Measurements from ENCODE around the gene ZC3H14. TPM values are rescaled to one million over a fixed set of nuclear protein-coding genes. Genes with fewer than 3 reads are reported as not detected.

Gene ZC3H14
- total and polyA plus RNA-seq, 9 of the 15 experiments (the other 6 are each of a cell fraction or from before 2014, with no cell fraction given) = 21.1 to 109 (median 45.3) TPM

GRCh38 chr14:88547386-88547780 is 15.5 kb upstream of the ZC3H14 start:
- Histone ChIP-seq H3K27ac (ENCODE audit: extremely low read depth, low read depth, low read length) (no peak overlapping the region), H3K9ac (ENCODE audit: insufficient read depth in 1 of 2, low read depth in 2 of 2, low read length in 2 of 2) (no peak overlapping the region), H3K9me1 (ENCODE audit: control insufficient read depth, insufficient read depth, low read length) (no peaks in the 10 kb centered on the region), H3K4me1 (replicated peaks in 1 of 2; ENCODE audit: control insufficient read depth in 2 of 2, insufficient read depth in 2 of 2, low read length in 2 of 2) (peaks cover 0 to 12% of the 10 kb centered on the region in 2 experiments; a peak in 3 of 5 replicates), H3K4me3 (no peak overlapping the region), H2AFZ (ENCODE audit: low read depth, low read length) (no peak overlapping the region), H3K79me2 (ENCODE audit: control insufficient read depth, insufficient read depth, low read length) (no peaks in the 10 kb centered on the region), H4K20me1 (replicated peaks; ENCODE audit: control insufficient read depth, insufficient read depth, low read length) (no peaks in the 10 kb centered on the region), H3K27me3 (ENCODE audit: control insufficient read depth in 2 of 2, insufficient read depth in 2 of 2, low read length in 2 of 2) (no peaks in the 10 kb centered on the region), H3K36me3 (ENCODE audit: control insufficient read depth, insufficient read depth, low read length) (no peaks in the 10 kb centered on the region; the same call in 2 of the 3 replicates), H3K4me2 (ENCODE audit: insufficient read depth, low read length) (no peak overlapping the region), H3K9me3 (replicated peaks; ENCODE audit: control insufficient read depth, insufficient read depth, low read depth, low read length) (no peaks in the 10 kb centered on the region)
- FAIRE-seq (no peak), ATAC-seq (no peak), DNase-seq (ENCODE audit: extremely low read depth in 1 of 4, low spot score in 3 of 4) (no peak)
- CTCF ChIA-PET (ENCODE audit: low intra/inter-chr PET ratio) = no interaction called here
- in situ Hi-C loops (cut with MboI) (no loop called here), intact Hi-C loops (cut with micrococcal nuclease) (no loop called here)
- POLR2A ChIA-PET = no interaction called here
- WGBS (ENCODE audit: insufficient coverage, low coverage, missing lambda C conversion rate) = 54% methylated on average over 2 of the region's 3 CpGs
- BruUV-seq (replicated peaks) = no TSS peak
- TF ChIP-seq POLR3G (IDR thresholded peaks at IDR 0.05; ENCODE audit: extremely low read depth, insufficient read length, insufficient replicate concordance) (no peak), HMGXB4 (CRISPR knock-in tag; IDR thresholded peaks at IDR 0.05) (no peak), LEF1 (IDR thresholded peaks at IDR 0.05) (no peak), ZNF655 (CRISPR knock-in tag; IDR thresholded peaks at IDR 0.05) (no peak), PHTF2 (CRISPR knock-in tag; IDR thresholded peaks at IDR 0.05) (no peak), REST (IDR thresholded peaks at IDR 0.05; ENCODE audit: borderline replicate concordance) (no peak), REST (CRISPR knock-in tag; IDR thresholded peaks at IDR 0.05; ENCODE audit: low read depth) (no peak), MYNN (IDR thresholded peaks at IDR 0.05) (no peak), MYNN (CRISPR knock-in tag; IDR thresholded peaks at IDR 0.05) (no peak), NFE2L1 (tag; IDR thresholded peaks at IDR 0.05; ENCODE audit: borderline replicate concordance, low read depth) (no peak), PHF20 (IDR thresholded peaks at IDR 0.05; ENCODE audit: partially characterized antibody) (no peak), ZNF511 (CRISPR knock-in tag; IDR thresholded peaks at IDR 0.05) (no peak), ZNF124 (CRISPR knock-in tag; IDR thresholded peaks at IDR 0.05) (no peak)

All from K562 (cell line).